Glutamatergic neuron (in vitro differentiated cells): Measurements from ENCODE around the gene OR4D6. TPM values are rescaled to one million over a fixed set of nuclear protein-coding genes. Genes with fewer than 3 reads are reported as not detected.
"Not testable (repeated sequence)": the region's sequence is repeated elsewhere in the genome, so short reads cannot be mapped to it uniquely, and the experiment has no call there.

Experiments used
- DNase-seq: peaks from one replicate; pipeline ENCODE4 v3.0.0; 2022
- H3K27ac Mint-ChIP-seq: one replicate; pipeline ENCODE4 v1.8.0; 2020; ENCODE audit warnings: mild to moderate bottlenecking, mixed read lengths, inconsistent platforms; ENCODE audit not compliant: unreplicated experiment
- H3K27me3 Mint-ChIP-seq: one replicate; pipeline ENCODE4 v1.8.0; 2020; ENCODE audit warnings: mild to moderate bottlenecking, moderate library complexity, mixed read lengths, inconsistent platforms; ENCODE audit not compliant: unreplicated experiment
- H3K36me3 Mint-ChIP-seq: one replicate; pipeline ENCODE4 v1.8.0; 2020; ENCODE audit warnings: mild to moderate bottlenecking, mixed read lengths, inconsistent platforms; ENCODE audit not compliant: unreplicated experiment
- H3K4me1 Mint-ChIP-seq: one replicate; pipeline ENCODE4 v1.8.0; 2020; ENCODE audit warnings: mild to moderate bottlenecking, low read depth, mixed read lengths, inconsistent platforms; ENCODE audit not compliant: unreplicated experiment
- H3K4me3 Mint-ChIP-seq: one replicate; pipeline ENCODE4 v1.8.0; 2020; ENCODE audit warnings: mild to moderate bottlenecking, mixed read lengths, inconsistent platforms; ENCODE audit not compliant: unreplicated experiment
- H3K9me3 Mint-ChIP-seq: one replicate; pipeline ENCODE4 v1.8.0; 2020; ENCODE audit warnings: mild to moderate bottlenecking, moderate library complexity, mixed read lengths, inconsistent platforms; ENCODE audit not compliant: unreplicated experiment
- CTCF ChIP-seq: fragments of 200-600 bp; sonication (generic); IDR thresholded peaks from one replicate; pipeline ENCODE4 v1.5.0; 2021; ENCODE audit not compliant: partially characterized antibody, unreplicated experiment
- total RNA-seq: library from RNA; stranded (reverse); fragmentation: NEBNext Ultra II Directional; extraction: Animal tissue kit (Norgen Biotek cat#: 25700); gene quantifications from one replicate; pipeline ENCODE4 v1.2.1, GENCODE V29; 2021; ENCODE audit not compliant: unreplicated experiment

OR4D6 gene
- total RNA-seq, 1 donor from 2014 or later, result not detected

DNA sequence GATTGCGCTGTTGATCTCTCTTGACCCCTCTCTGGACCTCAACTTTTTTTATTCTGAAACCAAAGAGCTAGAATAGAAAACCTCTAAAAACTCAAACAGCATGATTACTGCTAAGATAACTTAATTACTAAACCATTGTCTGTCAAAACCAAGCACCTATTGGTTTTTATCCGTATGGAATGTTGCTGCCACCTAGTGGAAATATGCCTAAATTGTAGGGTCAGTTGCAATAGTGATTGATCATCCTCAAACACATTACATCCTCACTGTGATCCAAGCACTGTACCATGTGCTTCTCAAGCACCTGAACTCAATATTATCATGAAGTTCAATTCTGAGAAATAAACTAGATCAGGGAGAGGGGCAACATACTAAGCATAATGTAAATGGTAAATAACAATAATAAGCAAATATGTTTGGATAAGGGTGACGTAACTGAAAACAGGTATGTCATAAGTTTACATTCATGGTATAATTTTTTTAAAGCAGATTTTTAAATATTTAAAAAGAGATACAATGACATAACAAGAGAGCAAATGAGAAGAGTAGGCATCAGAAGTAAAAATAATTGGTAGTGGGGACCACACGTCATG is 26.7 kb upstream of the OR4D6 start:
- H3K27ac Mint-ChIP-seq, result no peak overlapping the region
- DNase-seq, result no peak
- H3K4me1 Mint-ChIP-seq, result peaks cover 14% of the 10 kb centered on the region
- H3K36me3 Mint-ChIP-seq, result no peaks in the 10 kb centered on the region
- H3K27me3 Mint-ChIP-seq, result no peaks in the 10 kb centered on the region
- peak; percentile 91 for TF ChIP-seq CTCF
- H3K4me3 Mint-ChIP-seq, result no peak overlapping the region
- peaks cover under 1% of the 10 kb centered on the region for H3K9me3 Mint-ChIP-seq

- TF ChIP-seq CTCF, result no peak
- H3K4me3 Mint-ChIP-seq, result no peak within 1 kb of the TSS
- DNase-seq, result no peak
- H3K27ac Mint-ChIP-seq, result no peak within 1 kb of the TSS
- no peaks in the 10 kb centered on the region for H3K36me3 Mint-ChIP-seq
- no peaks in the 10 kb centered on the region for H3K27me3 Mint-ChIP-seq
- no peaks in the 10 kb centered on the region for H3K9me3 Mint-ChIP-seq
- H3K4me1 Mint-ChIP-seq, result peaks cover 2% of the 10 kb centered on the region
Observed at GRCh38 chr11:59436169-59436568, 20.6 kb upstream of the OR4D6 start, which contains the start of gene OR5A1. Gene OR5A1 (plus strand): TSS chr11:59436469. CDS start chr11:59443169, 6,700 bp downstream.

DNA sequence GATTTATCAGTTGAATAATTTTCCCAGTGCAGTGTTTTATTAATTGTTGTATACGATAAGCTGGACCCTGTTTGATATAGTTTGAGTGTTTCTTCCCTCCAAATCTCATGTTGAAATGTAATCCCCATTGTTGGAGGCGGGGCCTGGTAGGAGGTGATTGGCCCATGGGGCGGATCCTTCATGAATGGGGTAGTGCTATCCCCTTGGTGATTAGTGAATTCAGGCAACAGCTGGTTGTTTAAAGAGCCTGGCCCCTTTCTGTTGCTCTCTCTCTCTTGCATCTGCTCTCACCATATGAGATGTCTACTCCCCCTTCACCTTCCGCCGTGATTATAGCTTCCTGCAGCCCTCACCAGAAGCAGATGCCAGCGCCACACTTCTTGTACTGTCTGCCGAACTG is 19.0 kb upstream of the OR4D6 start:
- H3K4me1 Mint-ChIP-seq, result peaks cover 2% of the 10 kb centered on the region
- H3K9me3 Mint-ChIP-seq, result no peaks in the 10 kb centered on the region
- H3K27ac Mint-ChIP-seq, result no peak overlapping the region
- peak overlapping the region; percentile 6 for H3K4me3 Mint-ChIP-seq
- TF ChIP-seq CTCF, result no peak
- no peaks in the 10 kb centered on the region for H3K27me3 Mint-ChIP-seq
- H3K36me3 Mint-ChIP-seq, result no peaks in the 10 kb centered on the region
- DNase-seq, result no peak

- not testable (repeated sequence) for H3K4me3 Mint-ChIP-seq, H3K27me3 Mint-ChIP-seq, H3K9me3 Mint-ChIP-seq, H3K4me1 Mint-ChIP-seq, DNase-seq, H3K36me3 Mint-ChIP-seq, H3K27ac Mint-ChIP-seq
Observed at GRCh38 chr11:59445624-59446023, 11.1 kb upstream of the OR4D6 start.

DNA sequence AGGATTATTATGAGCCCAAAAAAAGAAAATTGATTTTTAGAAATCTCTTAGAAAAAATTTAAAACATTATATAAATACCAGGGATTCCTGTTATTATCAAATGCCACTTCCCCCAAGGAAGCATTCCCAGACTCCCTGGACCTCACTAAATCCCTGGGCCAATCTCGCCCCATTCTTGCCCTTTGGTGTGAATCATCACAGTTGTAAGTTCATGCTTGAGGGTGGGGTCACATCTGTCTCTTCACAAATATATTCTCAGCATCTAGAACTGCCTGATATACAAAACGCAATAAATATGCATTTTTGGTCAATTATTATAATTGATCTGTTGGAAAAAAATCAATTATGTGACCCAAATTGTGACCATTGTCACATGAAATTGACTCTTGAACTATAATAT is 8.3 kb upstream of the OR4D6 start:
- H3K36me3 Mint-ChIP-seq, result no peaks in the 10 kb centered on the region
- no peak overlapping the region for H3K4me3 Mint-ChIP-seq
- DNase-seq, result no peak
- H3K4me1 Mint-ChIP-seq, result no peaks in the 10 kb centered on the region
- no peaks in the 10 kb centered on the region for H3K27me3 Mint-ChIP-seq
- H3K27ac Mint-ChIP-seq, result no peak overlapping the region
- no peak for TF ChIP-seq CTCF
- no peaks in the 10 kb centered on the region for H3K9me3 Mint-ChIP-seq

- no peak overlapping the region for H3K4me3 Mint-ChIP-seq
- H3K27ac Mint-ChIP-seq, result no peak overlapping the region
- no peak for DNase-seq
- peaks cover 5% of the 10 kb centered on the region for H3K27me3 Mint-ChIP-seq
- TF ChIP-seq CTCF, result no peak
- no peaks in the 10 kb centered on the region for H3K4me1 Mint-ChIP-seq
- H3K9me3 Mint-ChIP-seq, result no peaks in the 10 kb centered on the region
- no peaks in the 10 kb centered on the region for H3K36me3 Mint-ChIP-seq
Observed at GRCh38 chr11:59459916-59460315, 3.2 kb downstream of the OR4D6 start.
